ENCODE data around the gene ZNF841. TPM values are rescaled to one million over a fixed set of nuclear protein-coding genes. Genes with fewer than 3 reads are reported as not detected.

The ZNF841 gene
- total and polyA plus RNA-seq, 2 of the 13 experiments (the other 11 are each of a cell fraction or from before 2014, with no cell fraction given), result 6.2 to 14.2 TPM

DNA sequence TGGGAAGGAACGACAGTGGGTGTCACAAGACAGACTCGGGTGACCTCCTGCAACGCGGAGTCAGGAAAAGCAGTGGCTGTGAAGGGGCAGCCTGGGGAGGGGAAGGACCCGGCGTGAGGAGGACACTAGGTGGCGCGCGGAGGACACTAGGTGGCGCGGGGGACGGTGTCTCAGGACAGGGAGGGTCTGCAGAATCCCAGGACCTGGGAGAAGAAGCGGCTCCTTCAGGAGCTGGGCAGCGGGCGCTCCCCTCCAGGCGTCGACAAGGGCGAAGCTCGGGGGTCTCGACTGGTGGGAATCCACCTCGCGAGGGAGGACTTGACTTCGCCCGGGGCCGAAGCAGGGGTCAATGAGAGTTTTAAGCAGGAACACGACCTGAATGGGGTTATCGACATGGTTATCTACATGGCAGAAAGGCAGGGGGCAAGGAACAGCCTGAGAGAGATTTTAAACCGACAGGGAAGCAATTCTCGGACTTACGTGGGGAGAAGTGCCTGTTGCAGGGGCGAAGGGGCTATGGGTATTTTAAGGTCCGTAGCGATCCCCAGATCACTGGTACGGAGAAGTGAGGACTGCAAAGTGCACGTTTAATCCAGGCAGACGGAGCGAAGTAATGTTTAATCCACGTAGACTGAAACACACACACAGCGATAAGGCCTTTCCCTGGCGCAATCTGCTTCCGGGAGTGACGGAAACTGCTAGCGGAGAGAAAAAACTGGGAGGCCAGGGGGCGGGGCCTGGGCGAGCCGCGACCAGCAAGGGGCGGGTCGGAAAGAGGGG is 43.9 kb upstream of the ZNF841 start, which contains the start of gene ZNF616 (continued):
- TF ChIP-seq ZBED4 (CRISPR knock-in tag; IDR thresholded peaks at IDR 0.05; ENCODE audit: borderline replicate concordance) (0 out of 2 replicates have a peak, but pooled peaks have one; percentile 9), ZNF546 (CRISPR knock-in tag; conservative IDR thresholded peaks at IDR 0.05) (no peak), ZNF331 (CRISPR knock-in tag; IDR thresholded peaks at IDR 0.05) (peak; percentile 15; the same call in 1 of the 2 replicates), PPARG (CRISPR knock-in tag; conservative IDR thresholded peaks at IDR 0.05) (no peak), ZNF792 (CRISPR knock-in tag; IDR thresholded peaks at IDR 0.05) (no peak; the same call in 1 of the 2 replicates), MXD4 (CRISPR knock-in tag; IDR thresholded peaks at IDR 0.05) (no peak), ZNF225 (CRISPR knock-in tag; IDR thresholded peaks at IDR 0.05) (no peak; the same call in 1 of the 2 replicates), ZNF230 (CRISPR knock-in tag; IDR thresholded peaks at IDR 0.05) (peak; percentile 75; the same call in 1 of the 2 replicates), ZNF644 (CRISPR knock-in tag; IDR thresholded peaks at IDR 0.05; ENCODE audit: low read depth) (no peak), ZFP1 (CRISPR knock-in tag; IDR thresholded peaks at IDR 0.05) (no peak), MAF1 (CRISPR knock-in tag; IDR thresholded peaks at IDR 0.05; ENCODE audit: borderline replicate concordance) (no peak), EP300 (IDR thresholded peaks at IDR 0.05; ENCODE audit: low read depth in 2 of 2, low read length in 2 of 2) (0 out of 4 replicates have a peak, but pooled peaks of 1 of the 2 experiments have one; percentile 7), EP300 (CRISPR knock-in tag; IDR thresholded peaks at IDR 0.05; ENCODE audit: borderline replicate concordance) (no peak), USF2 (IDR thresholded peaks at IDR 0.05; ENCODE audit: low read depth, low read length) (no peak), USF2 (CRISPR knock-in tag; IDR thresholded peaks at IDR 0.05; ENCODE audit: borderline replicate concordance) (no peak; the same call in 1 of the 2 replicates), RNF2 (conservative IDR thresholded peaks at IDR 0.05; ENCODE audit: low read depth) (no peak), ZNF878 (CRISPR knock-in tag; IDR thresholded peaks at IDR 0.05) (no peak), ZNF780A (CRISPR knock-in tag; IDR thresholded peaks at IDR 0.05) (no peak), HNRNPUL1 (IDR thresholded peaks at IDR 0.05; ENCODE audit: low read depth, low read length) (no peak), ATF4 (CRISPR knock-in tag; IDR thresholded peaks at IDR 0.05) (peak in 1 of 2 experiments; percentile 50; a peak in 1 of 4 replicates)
- TF ChIP-seq, protein P1, sequence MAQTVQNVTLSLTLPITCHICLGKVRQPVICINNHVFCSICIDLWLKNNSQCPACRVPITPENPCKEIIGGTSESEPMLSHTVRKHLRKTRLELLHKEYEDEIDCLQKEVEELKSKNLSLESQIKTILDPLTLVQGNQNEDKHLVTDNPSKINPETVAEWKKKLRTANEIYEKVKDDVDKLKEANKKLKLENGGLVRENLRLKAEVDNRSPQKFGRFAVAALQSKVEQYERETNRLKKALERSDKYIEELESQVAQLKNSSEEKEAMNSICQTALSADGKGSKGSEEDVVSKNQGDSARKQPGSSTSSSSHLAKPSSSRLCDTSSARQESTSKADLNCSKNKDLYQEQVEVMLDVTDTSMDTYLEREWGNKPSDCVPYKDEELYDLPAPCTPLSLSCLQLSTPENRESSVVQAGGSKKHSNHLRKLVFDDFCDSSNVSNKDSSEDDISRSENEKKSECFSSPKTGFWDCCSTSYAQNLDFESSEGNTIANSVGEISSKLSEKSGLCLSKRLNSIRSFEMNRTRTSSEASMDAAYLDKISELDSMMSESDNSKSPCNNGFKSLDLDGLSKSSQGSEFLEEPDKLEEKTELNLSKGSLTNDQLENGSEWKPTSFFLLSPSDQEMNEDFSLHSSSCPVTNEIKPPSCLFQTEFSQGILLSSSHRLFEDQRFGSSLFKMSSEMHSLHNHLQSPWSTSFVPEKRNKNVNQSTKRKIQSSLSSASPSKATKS (CRISPR knock-in tag; IDR thresholded peaks at IDR 0.05), result no peak

Data from HepG2 (cell line).